K562 (cell line): ENCODE measurements around the gene ZNF785. TPM values are rescaled to one million over a fixed set of nuclear protein-coding genes. Genes with fewer than 3 reads are reported as not detected.
A peak's percentile ranks its signal among the peaks of the same experiment; 100 is the strongest.

Experiments used
- BDP1 ChIP-seq: IDR thresholded peaks from 3 replicates; pipeline ENCODE4 v1.6.1; 2011; ENCODE audit not compliant: insufficient read length, insufficient read depth
- CTBP1 ChIP-seq: fragments of 450-650 bp; IDR thresholded peaks from 2 replicates; pipeline ENCODE4 v1.6.1; 2016; ENCODE audit warnings: borderline replicate concordance
- HMGN3 ChIP-seq: IDR thresholded peaks from 2 replicates; pipeline ENCODE4 v1.6.1; 2011; ENCODE audit warnings: borderline replicate concordance, low read depth, mild to moderate bottlenecking, mixed read lengths, low read length; ENCODE audit not compliant: insufficient read length; ENCODE audit errors: extremely low read depth
- LCOR ChIP-seq: sonication (generic); formaldehyde crosslinking; IDR thresholded peaks from 2 replicates; pipeline ENCODE4 v1.8.0; 2022; ENCODE audit warnings: mild to moderate bottlenecking, missing genetic modification reagents
- NONO ChIP-seq, 2 experiments: fragments of 200-400 bp in 1 of 2; fragments of 450-650 bp in 1 of 2; formaldehyde crosslinking in 1 of 2; IDR thresholded peaks; 2 replicates each; pipeline ENCODE4 v1.6.1; 2017; ENCODE audit warnings: low read depth in 2 of 2, mild to moderate bottlenecking in 2 of 2, moderate library complexity in 2 of 2, low read length in 1 of 2
- NR2C2 ChIP-seq, 2 experiments: fragments of 200-800 bp in 1 of 2; sonication (Bioruptor generic) in 1 of 2; sonication (generic) in 1 of 2; formaldehyde crosslinking in 1 of 2; IDR thresholded peaks; 2 replicates each; pipeline versions ENCODE4 v1.6.1 to v1.8.0; 2016 to 2022; ENCODE audit warnings: mild to moderate bottlenecking in 1 of 2, missing compliant biosample characterization in 1 of 2, missing genetic modification characterization in 1 of 2, missing genetic modification reagents in 1 of 2
- SMARCB1 ChIP-seq: IDR thresholded peaks from 2 replicates; pipeline ENCODE4 v1.6.1; 2011; ENCODE audit warnings: improper control_type of control experiment, low read depth; ENCODE audit not compliant: insufficient read length
- SRSF1 ChIP-seq: fragments of 200-400 bp; formaldehyde crosslinking; IDR thresholded peaks from 2 replicates; pipeline ENCODE4 v1.6.1; 2017; ENCODE audit warnings: mild to moderate bottlenecking, low read depth, low read length, moderate library complexity
- STAT6 ChIP-seq: sonication (generic); formaldehyde crosslinking; IDR thresholded peaks from 2 replicates; pipeline ENCODE4 v1.8.1; 2023; ENCODE audit warnings: mild to moderate bottlenecking, missing genetic modification reagents
- TCF3 ChIP-seq: sonication (generic); formaldehyde crosslinking; IDR thresholded peaks from 2 replicates; pipeline ENCODE4 v1.4.0; 2020; ENCODE audit warnings: mild to moderate bottlenecking, missing genetic modification reagents
- ZNF253 ChIP-seq: fragments of 250-450 bp; sonication (Bioruptor Pico); conservative IDR thresholded peaks from 2 replicates; pipeline ENCODE4 v1.6.1; 2021; ENCODE audit warnings: mild to moderate bottlenecking
- ZZZ3 ChIP-seq: fragments of 450-650 bp; IDR thresholded peaks from 2 replicates; pipeline ENCODE4 v1.6.1; 2016; ENCODE audit warnings: antibody characterized with exemption, mild to moderate bottlenecking, moderate library complexity
- polyA plus RNA-seq, 8 experiments: library from polyadenylated mRNA; depleted of rRNA in 4 of 8; stranded (reverse) in 5 of 8; unstranded in 3 of 8; fragments of >200 nt; fragmentation: Nextera tagmentation in 2 of 8; fragmentation: Illumina TruSeq in 1 of 8; extraction: Ambion mirVana in 2 of 8; extraction: Trizol in 1 of 8; gene quantifications; 2 replicates each; pipeline versions ENCODE4 v1.2.1 to v1.2.3, GENCODE V29; 2011 to 2014; ENCODE audit warnings: inconsistent platforms in 1 of 8, missing spikeins in 1 of 8
- total RNA-seq, 7 experiments: library from RNA; depleted of rRNA in 6 of 7; stranded (reverse); fragments of >200 nt in 6 of 7; fragmentation: Illumina TruSeq in 2 of 7; extraction: Trizol in 2 of 7; gene quantifications; 2 replicates each; pipeline versions ENCODE4 v1.2.1 to v1.2.3, GENCODE V29; 2011 to 2021; ENCODE audit warnings: low replicate concordance in 1 of 7
- TF ChIP-seq, protein P1 (sequence below), 2 experiments: fragments of 250-450 bp in 1 of 2; fragments of 450-650 bp in 1 of 2; sonication (Bioruptor Pico) in 1 of 2; IDR thresholded peaks; 2 replicates each; pipeline versions ENCODE4 v1.6.1 to v1.8.0; 2016 to 2021; ENCODE audit warnings: mild to moderate bottlenecking in 2 of 2, moderate library complexity in 2 of 2, missing compliant biosample characterization in 1 of 2, missing genetic modification characterization in 1 of 2
- TF ChIP-seq, protein P2 (sequence below): fragments of 250-450 bp; sonication (Bioruptor Pico); IDR thresholded peaks from 2 replicates; pipeline ENCODE4 v1.9.0; 2021; ENCODE audit warnings: mild to moderate bottlenecking, inconsistent platforms

ZNF785 gene
- total and polyA plus RNA-seq, 9 of the 15 experiments (the other 6 are each of a cell fraction or from before 2014, with no cell fraction given): 0.64 to 11.0 (median 6.4) TPM

DNA sequence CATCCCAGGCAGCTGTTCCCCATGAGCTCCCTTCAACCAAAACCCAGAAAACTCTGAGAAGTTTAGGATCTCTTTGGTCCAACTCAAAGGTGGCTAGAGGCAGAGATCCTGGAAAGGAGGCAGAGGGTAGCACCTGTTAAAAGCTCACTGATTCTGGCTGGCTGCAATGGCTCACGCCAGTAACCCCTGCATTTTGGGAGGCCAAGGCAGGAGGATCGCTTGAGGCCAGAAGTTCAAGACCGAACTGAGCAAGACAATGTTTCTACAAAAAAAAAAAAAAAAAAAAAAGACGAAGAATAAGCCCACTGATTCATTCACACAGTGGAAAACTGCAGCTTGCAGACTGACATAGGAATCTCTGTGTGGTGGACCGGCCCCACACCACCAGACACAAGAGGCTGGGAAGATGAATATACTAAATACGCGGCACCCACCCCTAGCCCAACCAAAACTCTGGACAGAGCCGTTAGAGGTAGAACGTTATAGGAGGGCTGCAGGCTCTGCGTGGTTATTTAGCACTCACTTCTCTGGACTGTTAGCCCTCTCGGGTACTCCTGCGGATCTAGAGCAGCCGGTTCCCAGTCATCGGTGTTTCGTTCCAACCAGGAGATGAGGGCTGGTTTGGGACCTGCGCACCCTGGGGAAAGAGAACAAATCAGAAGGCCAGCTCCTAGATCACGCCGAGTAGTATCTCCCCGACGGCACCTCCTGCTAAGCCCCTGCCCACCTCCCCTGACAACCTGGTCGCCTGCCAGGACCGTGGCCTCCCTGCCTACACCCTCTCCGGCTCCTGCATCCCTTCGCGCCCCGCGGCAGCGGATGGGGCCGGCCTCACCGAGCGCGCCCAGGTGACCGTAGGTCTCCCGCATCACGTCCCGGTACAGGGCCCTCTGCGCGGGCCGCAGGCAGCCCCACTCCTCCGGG lies 23.8 kb upstream of the ZNF785 start (continued):
- TF ChIP-seq, protein P1, sequence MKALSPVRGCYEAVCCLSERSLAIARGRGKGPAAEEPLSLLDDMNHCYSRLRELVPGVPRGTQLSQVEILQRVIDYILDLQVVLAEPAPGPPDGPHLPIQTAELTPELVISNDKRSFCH (CRISPR knock-in tag; IDR thresholded peaks at IDR 0.05): no peak
- TF ChIP-seq, protein P1 (tag; IDR thresholded peaks at IDR 0.05): 0 out of 2 replicates have a peak, but pooled peaks have one; percentile 26
- 0 out of 2 replicates have a peak, but pooled peaks have one; percentile 21 for TF ChIP-seq TCF3 (CRISPR knock-in tag)
- peak; percentile 63; the same call in 1 of the 2 replicates for TF ChIP-seq CTBP1
- TF ChIP-seq, protein P2, sequence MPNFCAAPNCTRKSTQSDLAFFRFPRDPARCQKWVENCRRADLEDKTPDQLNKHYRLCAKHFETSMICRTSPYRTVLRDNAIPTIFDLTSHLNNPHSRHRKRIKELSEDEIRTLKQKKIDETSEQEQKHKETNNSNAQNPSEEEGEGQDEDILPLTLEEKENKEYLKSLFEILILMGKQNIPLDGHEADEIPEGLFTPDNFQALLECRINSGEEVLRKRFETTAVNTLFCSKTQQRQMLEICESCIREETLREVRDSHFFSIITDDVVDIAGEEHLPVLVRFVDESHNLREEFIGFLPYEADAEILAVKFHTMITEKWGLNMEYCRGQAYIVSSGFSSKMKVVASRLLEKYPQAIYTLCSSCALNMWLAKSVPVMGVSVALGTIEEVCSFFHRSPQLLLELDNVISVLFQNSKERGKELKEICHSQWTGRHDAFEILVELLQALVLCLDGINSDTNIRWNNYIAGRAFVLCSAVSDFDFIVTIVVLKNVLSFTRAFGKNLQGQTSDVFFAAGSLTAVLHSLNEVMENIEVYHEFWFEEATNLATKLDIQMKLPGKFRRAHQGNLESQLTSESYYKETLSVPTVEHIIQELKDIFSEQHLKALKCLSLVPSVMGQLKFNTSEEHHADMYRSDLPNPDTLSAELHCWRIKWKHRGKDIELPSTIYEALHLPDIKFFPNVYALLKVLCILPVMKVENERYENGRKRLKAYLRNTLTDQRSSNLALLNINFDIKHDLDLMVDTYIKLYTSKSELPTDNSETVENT (CRISPR knock-in tag): 0 out of 2 replicates have a peak, but pooled peaks have one; percentile 34
- TF ChIP-seq NR2C2 (CRISPR knock-in tag; IDR thresholded peaks at IDR 0.05): 0 out of 2 replicates have a peak, but pooled peaks have one; percentile 36
- no peak for TF ChIP-seq NR2C2 (tag; IDR thresholded peaks at IDR 0.05)
- peak; percentile 60 for TF ChIP-seq HMGN3
- 0 out of 4 replicates have a peak, but pooled peaks of 1 of the 2 experiments have one; percentile 18 for TF ChIP-seq NONO (IDR thresholded peaks at IDR 0.05; ENCODE audit: low read depth in 2 of 2, low read length in 1 of 2)
- TF ChIP-seq SMARCB1: no peak
- 0 out of 2 replicates have a peak, but pooled peaks have one; percentile 51 for TF ChIP-seq LCOR (CRISPR knock-in tag)
- TF ChIP-seq STAT6: 0 out of 2 replicates have a peak, but pooled peaks have one; percentile 21
- no peak for TF ChIP-seq ZNF253
- no peak for TF ChIP-seq ZZZ3
- no peak for TF ChIP-seq BDP1
- no peak for TF ChIP-seq SRSF1
